ENCODE measurements around the gene PERP.
A peak's percentile ranks its signal among the peaks of the same experiment; 100 is the strongest.

PERP gene

DNA sequence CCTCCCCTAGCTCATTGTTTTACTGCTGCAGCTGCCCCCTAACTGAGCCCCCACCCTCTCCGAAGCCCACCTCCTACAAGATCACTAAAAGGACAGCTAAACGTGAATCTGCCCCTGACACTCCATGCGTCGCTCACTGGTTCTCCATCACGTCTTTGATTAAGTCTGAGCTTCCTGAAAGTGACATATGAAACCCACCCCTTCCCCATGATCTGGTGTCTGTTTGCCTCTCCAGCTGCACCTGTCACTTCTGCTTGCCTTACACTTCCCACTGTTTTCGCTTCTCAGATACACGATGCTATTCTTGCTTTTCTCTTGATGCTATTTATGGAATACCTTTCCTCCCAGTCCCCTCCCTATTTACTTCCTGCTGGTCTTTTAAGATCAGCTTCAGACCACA, 8.0 kb upstream of the PERP start:
- in situ Hi-C loops (cut with MboI; ENCODE audit: low sequenced_read_pairs, unreplicated experiment): loop anchor here (10.0 to 25.0 kb wide), 4 partner anchors 110 to 403 kb away; no protein-coding TSS in a partner anchor
- TF ChIP-seq, protein P1, sequence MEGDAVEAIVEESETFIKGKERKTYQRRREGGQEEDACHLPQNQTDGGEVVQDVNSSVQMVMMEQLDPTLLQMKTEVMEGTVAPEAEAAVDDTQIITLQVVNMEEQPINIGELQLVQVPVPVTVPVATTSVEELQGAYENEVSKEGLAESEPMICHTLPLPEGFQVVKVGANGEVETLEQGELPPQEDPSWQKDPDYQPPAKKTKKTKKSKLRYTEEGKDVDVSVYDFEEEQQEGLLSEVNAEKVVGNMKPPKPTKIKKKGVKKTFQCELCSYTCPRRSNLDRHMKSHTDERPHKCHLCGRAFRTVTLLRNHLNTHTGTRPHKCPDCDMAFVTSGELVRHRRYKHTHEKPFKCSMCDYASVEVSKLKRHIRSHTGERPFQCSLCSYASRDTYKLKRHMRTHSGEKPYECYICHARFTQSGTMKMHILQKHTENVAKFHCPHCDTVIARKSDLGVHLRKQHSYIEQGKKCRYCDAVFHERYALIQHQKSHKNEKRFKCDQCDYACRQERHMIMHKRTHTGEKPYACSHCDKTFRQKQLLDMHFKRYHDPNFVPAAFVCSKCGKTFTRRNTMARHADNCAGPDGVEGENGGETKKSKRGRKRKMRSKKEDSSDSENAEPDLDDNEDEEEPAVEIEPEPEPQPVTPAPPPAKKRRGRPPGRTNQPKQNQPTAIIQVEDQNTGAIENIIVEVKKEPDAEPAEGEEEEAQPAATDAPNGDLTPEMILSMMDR (IDR thresholded peaks at IDR 0.05; ENCODE audit: borderline replicate concordance, control extremely low read depth, extremely low read depth, insufficient read depth, missing control alignments): no peak
- no peak for DNase-seq (ENCODE audit: low spot score)

DNA sequence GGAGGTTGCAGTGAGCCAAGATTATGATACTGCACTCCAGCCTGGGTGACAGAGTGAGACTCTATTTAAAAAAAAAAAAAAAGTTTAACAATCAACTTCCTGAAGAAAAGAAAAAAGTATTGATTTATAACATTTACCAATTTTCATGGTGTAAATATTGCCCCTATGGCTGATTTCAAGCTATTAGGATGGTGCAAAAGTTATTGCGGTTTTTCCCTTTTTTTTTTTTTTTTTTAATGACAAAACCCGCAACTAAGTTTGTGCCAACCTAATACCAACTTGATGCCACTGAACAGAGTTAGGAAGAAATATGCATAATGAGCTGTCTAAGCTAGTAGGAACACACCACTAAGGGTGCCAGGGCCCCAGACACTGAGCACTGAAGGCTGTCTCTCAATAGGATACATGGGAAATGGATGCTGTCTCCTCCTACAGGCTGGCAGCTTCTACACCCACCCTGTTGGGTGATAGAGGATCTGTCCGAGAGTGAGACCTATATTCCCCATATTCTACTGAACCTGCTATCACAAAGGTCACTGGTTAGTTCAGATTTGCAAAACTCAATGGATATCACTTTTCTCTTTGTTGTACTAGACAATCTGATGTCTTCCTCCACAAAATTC, 6.5 kb upstream of the PERP start:
- no peak for DNase-seq (ENCODE audit: low spot score)
- in situ Hi-C loops (cut with MboI; ENCODE audit: low sequenced_read_pairs, unreplicated experiment): loop anchor here (10.0 to 25.0 kb wide), 4 partner anchors 109 to 401 kb away; no protein-coding TSS in a partner anchor
- TF ChIP-seq, protein P1 (IDR thresholded peaks at IDR 0.05; ENCODE audit: borderline replicate concordance, control extremely low read depth, extremely low read depth, insufficient read depth, missing control alignments): no peak

DNA sequence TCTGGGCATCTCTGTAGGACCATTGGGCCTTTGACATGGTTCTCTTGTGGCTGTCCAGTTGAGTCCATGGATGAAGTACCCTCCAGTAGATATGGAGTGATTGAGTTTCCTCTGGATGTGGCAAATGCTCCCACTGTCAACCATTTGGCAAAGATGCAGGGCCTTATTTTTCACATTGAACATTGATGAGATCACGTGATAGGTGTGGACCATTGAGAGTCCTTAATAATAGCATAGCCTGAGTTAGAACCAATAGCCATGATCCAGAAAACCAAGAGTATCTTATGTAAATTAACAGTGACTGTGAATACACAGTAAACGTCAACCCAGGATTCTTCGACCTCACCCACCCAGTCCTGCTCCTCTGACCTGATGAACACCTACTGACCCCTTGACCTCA, 3.0 kb upstream of the PERP start:
- DNase-seq (ENCODE audit: low spot score): no peak
- TF ChIP-seq, protein P1 (IDR thresholded peaks at IDR 0.05; ENCODE audit: borderline replicate concordance, control extremely low read depth, extremely low read depth, insufficient read depth, missing control alignments): no peak
- in situ Hi-C loops (cut with MboI; ENCODE audit: low sequenced_read_pairs, unreplicated experiment): loop anchor here (10.0 to 25.0 kb wide), 4 partner anchors 105 to 405 kb away; no protein-coding TSS in a partner anchor

DNA sequence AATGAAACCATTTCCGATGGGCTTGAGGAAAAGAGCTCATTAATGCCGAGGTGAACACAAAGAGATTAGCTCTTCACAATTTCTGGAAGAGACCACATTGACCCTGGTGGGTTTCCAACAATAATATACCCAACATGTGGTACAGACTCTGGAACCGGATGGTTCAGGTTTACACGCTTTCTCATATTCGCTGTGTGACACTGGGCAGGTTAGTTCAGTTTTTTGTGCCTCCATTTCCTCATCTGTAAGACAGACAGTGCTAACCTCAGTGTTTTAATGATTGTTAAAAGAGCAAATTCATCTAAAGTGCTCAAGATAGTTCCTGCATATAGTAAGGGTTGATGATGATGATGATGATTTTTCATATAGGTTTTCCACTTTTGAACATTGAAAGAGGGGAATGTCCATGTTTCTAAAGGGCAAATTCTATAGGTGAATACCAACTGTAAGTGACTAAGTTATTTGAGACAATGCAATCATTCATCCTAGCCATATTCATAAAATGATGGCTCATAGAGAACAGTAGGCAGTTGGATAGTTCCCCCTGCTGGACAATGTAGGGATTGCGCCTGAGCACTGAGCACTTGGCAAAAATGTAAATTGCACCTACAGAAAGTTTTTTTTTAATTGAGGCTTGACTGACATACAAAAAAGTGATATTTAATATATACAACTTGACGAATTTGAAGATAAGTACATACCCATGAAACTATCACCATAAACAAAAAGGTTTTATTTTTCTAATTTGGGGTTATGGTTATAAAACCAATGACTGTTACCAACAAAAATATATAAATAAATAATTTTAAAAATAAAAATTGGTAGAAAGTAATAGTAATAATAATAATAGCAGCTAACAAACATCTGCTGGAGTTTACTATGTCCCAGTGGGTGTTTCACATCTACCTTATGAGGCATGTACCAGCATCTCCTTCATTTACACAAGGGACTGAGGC, 2.1 kb upstream of the PERP start:
- in situ Hi-C loops (cut with MboI; ENCODE audit: low sequenced_read_pairs, unreplicated experiment): loop anchor here (25.0 kb wide), 1 partner anchor 397 kb away; no protein-coding TSS in a partner anchor
- TF ChIP-seq, protein P1 (IDR thresholded peaks at IDR 0.05; ENCODE audit: borderline replicate concordance, control extremely low read depth, extremely low read depth, insufficient read depth, missing control alignments): peak; percentile 69
- DNase-seq (ENCODE audit: low spot score): peak; percentile 63

DNA sequence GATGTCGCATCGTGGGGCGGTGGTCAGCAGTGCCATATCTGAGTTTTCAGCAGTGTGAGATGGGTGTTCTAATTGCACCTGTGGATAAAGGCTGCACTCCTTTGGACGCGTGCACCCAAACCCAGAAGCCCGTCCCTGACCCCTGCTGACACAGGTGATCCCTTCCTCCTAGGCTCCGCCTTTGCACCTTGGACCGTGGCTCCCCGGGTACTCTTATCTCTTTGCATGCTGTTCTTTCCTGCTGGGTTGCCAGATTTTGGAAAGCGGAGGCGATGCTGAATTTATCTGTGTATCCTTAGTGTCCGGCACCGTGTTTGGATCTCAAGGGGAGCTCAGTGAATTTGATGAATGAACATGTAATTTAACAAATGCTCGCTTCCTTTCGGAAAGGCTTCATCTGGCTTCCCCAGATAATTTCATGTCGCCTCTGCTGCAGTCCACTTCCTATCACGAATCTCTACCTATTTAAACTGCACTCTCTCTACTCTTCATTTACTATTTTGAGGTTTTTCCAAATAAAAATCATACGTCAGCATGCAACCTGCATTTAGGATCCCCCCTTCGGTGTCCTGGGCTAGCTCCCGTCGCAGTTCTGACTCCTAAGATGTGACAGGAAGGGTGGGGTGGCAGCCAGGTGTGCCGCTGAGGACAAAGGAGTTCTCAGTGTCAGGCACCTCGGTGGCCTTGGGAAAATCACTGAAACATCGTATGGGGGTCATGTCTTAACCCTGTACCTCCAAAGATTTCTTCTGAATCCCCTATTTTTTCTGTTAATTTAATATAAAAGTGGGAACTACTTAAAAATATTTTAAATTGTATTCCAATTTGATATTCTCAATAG, 753 bp upstream of the PERP start:
- peak; percentile 44 for DNase-seq (ENCODE audit: low spot score)
- in situ Hi-C loops (cut with MboI; ENCODE audit: low sequenced_read_pairs, unreplicated experiment): loop anchor here (25.0 kb wide), 1 partner anchor 396 kb away; no protein-coding TSS in a partner anchor
- TF ChIP-seq, protein P1 (IDR thresholded peaks at IDR 0.05; ENCODE audit: borderline replicate concordance, control extremely low read depth, extremely low read depth, insufficient read depth, missing control alignments): no peak

DNA sequence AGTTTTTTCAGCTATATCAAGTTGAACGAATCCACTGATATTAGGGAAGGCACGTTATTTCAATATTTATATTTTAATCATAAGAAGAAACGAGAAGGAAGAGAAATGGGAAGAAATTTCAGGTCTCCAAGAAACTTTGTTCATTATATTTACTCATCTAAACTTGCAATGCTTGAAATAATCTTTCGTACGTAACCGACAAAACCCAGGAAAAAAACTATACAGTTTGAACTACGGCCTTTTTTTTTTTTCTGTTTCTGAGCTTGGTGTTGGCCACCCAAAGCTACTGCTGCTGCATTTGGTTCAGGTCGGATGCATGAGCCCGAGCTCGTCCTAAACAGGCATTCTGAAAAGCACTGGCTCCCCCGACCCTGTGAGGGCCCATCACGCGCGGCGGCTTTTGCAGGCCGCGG, 548 bp downstream of the PERP start:
- in situ Hi-C loops (cut with MboI; ENCODE audit: low sequenced_read_pairs, unreplicated experiment): loop anchor here (25.0 kb wide), 1 partner anchor 394 kb away; no protein-coding TSS in a partner anchor
- DNase-seq (ENCODE audit: low spot score): no peak
- TF ChIP-seq, protein P1 (IDR thresholded peaks at IDR 0.05; ENCODE audit: borderline replicate concordance, control extremely low read depth, extremely low read depth, insufficient read depth, missing control alignments): no peak

All from GM13976 (cell line).